ENCODE data around the gene UBE2Z.

GRCh38 chr17:48970224-48970623 is 62.0 kb downstream of the UBE2Z start:
- no peak for TF ChIP-seq CTCF (IDR thresholded peaks at IDR 0.05)
- no peak for TF ChIP-seq POLR2A (IDR thresholded peaks at IDR 0.05)

Measured in adrenal gland (tissue), 5 donors.